K562 (cell line): ENCODE results near the gene RAB40B. TPM values are rescaled to one million over a fixed set of nuclear protein-coding genes. Genes with fewer than 3 reads are reported as not detected.

Experiments used
- ATAC-seq: fragments of 200-7000 bp; cut with Tn5 transposase; 3 replicates; pipeline ENCODE4 v1.9.1; 2020; ENCODE audit warnings: moderate library complexity
- BruUV-seq: library from RNA; stranded (reverse); fragments of 400-500 nt; replicated peaks from 2 replicates; lab custom pipeline; 2021; lab: Mats Ljungman, UMichigan
- CTCF ChIA-PET: fragments of 300-600 bp; formaldehyde crosslinking; extraction: SDS; loops from one replicate; lab custom pipeline; 2021; ENCODE audit warnings: low intra/inter-chr PET ratio; lab: Yijun Ruan, JAX
- POLR2A ChIA-PET: fragments of 300-600, 350-650 bp; sonication (Branson Sonifier 250); formaldehyde crosslinking; extraction: SDS; loops from one replicate; lab custom pipeline; 2021; ENCODE audit warnings: antibody characterized with exemption, inconsistent platforms; lab: Yijun Ruan, JAX
- DNase-seq, 4 experiments: peaks; one replicate each; pipeline versions ENCODE4 v3.0.0 to v3.0.0-alpha.2; 2011 to 2018; ENCODE audit warnings: low spot score in 3 of 4, mixed read lengths in 3 of 4; ENCODE audit errors: extremely low read depth in 1 of 4
- FAIRE-seq: peaks from 2 replicates; lab custom pipeline; 2011; peaks lifted over from hg19 to GRCh38; lab: Jason Lieb, UNC
- H2AFZ ChIP-seq: 2 replicates; pipeline ENCODE4 v1.6.0; 2011; ENCODE audit warnings: low read depth, low read length, control low read depth, inconsistent platforms
- H3K27ac ChIP-seq: fragments of 200-600 bp; 3 replicates; pipeline ENCODE4 v1.8.0; 2011; ENCODE audit warnings: low read depth, mild to moderate bottlenecking, control low read depth, inconsistent platforms, low read length, moderate library complexity, mixed read lengths; ENCODE audit errors: extremely low read depth
- H3K27me3 ChIP-seq, 2 experiments: fragments of 300-600 bp in 1 of 2; 2 replicates in 1 of 2; 3 replicates in 1 of 2; pipeline versions ENCODE4 v1.6.0 to v1.8.0; 2011; ENCODE audit warnings: inconsistent platforms in 2 of 2, low read length in 2 of 2, mild to moderate bottlenecking in 1 of 2, mixed read lengths in 1 of 2, moderate library complexity in 1 of 2; ENCODE audit not compliant: control insufficient read depth in 2 of 2, insufficient read depth in 2 of 2
- H3K36me3 ChIP-seq: fragments of 300-600 bp; 3 replicates; pipeline ENCODE4 v1.8.0; 2011; ENCODE audit warnings: mild to moderate bottlenecking, low read length, inconsistent platforms; ENCODE audit not compliant: control insufficient read depth, insufficient read depth
- H3K4me1 ChIP-seq, 2 experiments: fragments of 200-600 bp in 1 of 2; replicated peaks in 1 of 2; 2 replicates in 1 of 2; 3 replicates in 1 of 2; pipeline versions ENCODE4 v1.5.1 to v1.8.0; 2011; ENCODE audit warnings: inconsistent platforms in 2 of 2, low read length in 2 of 2, mild to moderate bottlenecking in 1 of 2, mixed read lengths in 1 of 2, moderate library complexity in 1 of 2; ENCODE audit not compliant: control insufficient read depth in 2 of 2, insufficient read depth in 2 of 2
- H3K4me2 ChIP-seq: 2 replicates; pipeline ENCODE4 v1.6.1; 2011; ENCODE audit warnings: low read length, control low read depth, inconsistent platforms, mixed read lengths; ENCODE audit not compliant: insufficient read depth
- H3K4me3 ChIP-seq: fragments of 200-600 bp; sonication (generic), shearing (Covaris generic); 2 replicates; pipeline ENCODE4 v1.5.1; 2016; ENCODE audit warnings: control low read depth, inconsistent platforms
- H3K79me2 ChIP-seq: fragments of 200-600 bp; 3 replicates; pipeline ENCODE4 v1.8.0; 2011; ENCODE audit warnings: low read length, inconsistent platforms; ENCODE audit not compliant: control insufficient read depth, insufficient read depth
- H3K9ac ChIP-seq, 2 experiments: 2 replicates each; pipeline versions ENCODE4 v1.6.0 to v1.6.1; 2011; ENCODE audit warnings: low read depth in 2 of 2, low read length in 2 of 2, control low read depth in 1 of 2, inconsistent platforms in 1 of 2, mild to moderate bottlenecking in 1 of 2, mixed read lengths in 1 of 2; ENCODE audit not compliant: insufficient read depth in 1 of 2
- H3K9me1 ChIP-seq: one replicate; pipeline ENCODE4 v1.6.0; 2011; ENCODE audit warnings: inconsistent platforms, mild to moderate bottlenecking, low read length, moderate library complexity; ENCODE audit not compliant: control insufficient read depth, insufficient read depth
- H3K9me3 ChIP-seq: replicated peaks from 2 replicates; pipeline ENCODE4 v1.5.1; 2011; ENCODE audit warnings: low read depth, low read length, inconsistent platforms; ENCODE audit not compliant: control insufficient read depth, insufficient read depth
- H4K20me1 ChIP-seq: replicated peaks from 2 replicates; pipeline ENCODE4 v1.6.1; 2011; ENCODE audit warnings: low read length, inconsistent platforms, mixed read lengths; ENCODE audit not compliant: control insufficient read depth, insufficient read depth
- CTCF ChIP-seq, 3 experiments: IDR thresholded peaks in 2 of 3; conservative IDR thresholded peaks in 1 of 3; 2 replicates each; pipeline ENCODE4 v1.5.1; 2011 to 2012; ENCODE audit warnings: low read length in 3 of 3, mild to moderate bottlenecking in 3 of 3, control low read depth in 2 of 3, improper control_type of control experiment in 1 of 3, inconsistent platforms in 1 of 3, low read depth in 1 of 3, mixed read lengths in 1 of 3, moderate library complexity in 1 of 3; ENCODE audit not compliant: insufficient read depth in 2 of 3
- CTCFL ChIP-seq: IDR thresholded peaks from 2 replicates; pipeline ENCODE4 v1.6.1; 2011; ENCODE audit warnings: borderline replicate concordance, low read depth, mild to moderate bottlenecking, moderate library complexity, low read length; ENCODE audit not compliant: insufficient read depth, poor library complexity, severe bottlenecking
- GTF2A2 ChIP-seq: IDR thresholded peaks from 2 replicates; pipeline ENCODE4 v1.6.1; 2016; ENCODE audit warnings: mild to moderate bottlenecking, missing genetic modification characterization, missing compliant biosample characterization
- MTA2 ChIP-seq: fragments of 450-650 bp; IDR thresholded peaks from 2 replicates; pipeline ENCODE4 v1.6.1; 2016; ENCODE audit warnings: low read depth
- MYBL2 ChIP-seq, 2 experiments: fragments of 450-650 bp in 1 of 2; sonication (generic) in 1 of 2; formaldehyde crosslinking in 1 of 2; IDR thresholded peaks; 2 replicates each; pipeline versions ENCODE4 v1.6.1 to v1.8.1; 2017 to 2022; ENCODE audit warnings: borderline replicate concordance in 1 of 2, inconsistent platforms in 1 of 2, low read depth in 1 of 2, mild to moderate bottlenecking in 1 of 2, missing genetic modification reagents in 1 of 2, moderate library complexity in 1 of 2
- NFIC ChIP-seq: fragments of 450-650 bp; IDR thresholded peaks from 2 replicates; pipeline ENCODE4 v1.6.1; 2017; ENCODE audit warnings: mild to moderate bottlenecking, inconsistent platforms
- POLR2AphosphoS2 ChIP-seq: IDR thresholded peaks from 2 replicates; pipeline ENCODE4 v1.6.1; 2012; ENCODE audit warnings: low read length, improper control_type of control experiment
- POLR2AphosphoS5 ChIP-seq: IDR thresholded peaks from 2 replicates; pipeline ENCODE4 v1.6.1; 2011; ENCODE audit warnings: mild to moderate bottlenecking, low read depth, low read length, moderate library complexity; ENCODE audit not compliant: control insufficient read depth, insufficient read depth
- TFAP4 ChIP-seq: sonication (generic); formaldehyde crosslinking; IDR thresholded peaks from 2 replicates; pipeline ENCODE4 v1.8.0; 2022; ENCODE audit warnings: missing genetic modification reagents, mild to moderate bottlenecking, moderate library complexity, borderline replicate concordance
- ZBTB33 ChIP-seq: sonication (generic); formaldehyde crosslinking; IDR thresholded peaks from 2 replicates; pipeline ENCODE4 v1.8.1; 2023; ENCODE audit warnings: mild to moderate bottlenecking, missing genetic modification reagents
- ZNF316 ChIP-seq: fragments of 450-650 bp; IDR thresholded peaks from 2 replicates; pipeline ENCODE4 v1.6.1; 2016
- ZNF76 ChIP-seq: fragments of 250-450 bp; sonication (Bioruptor Pico); IDR thresholded peaks from 2 replicates; pipeline ENCODE4 v1.4.0; 2020; ENCODE audit warnings: mild to moderate bottlenecking, moderate library complexity, borderline replicate concordance
- WGBS: fragments of 100-300 bp; shearing (Covaris generic); methylation state at CpG from one replicate; pipeline ENCODE4 v1.1.6; 2016; ENCODE audit warnings: low coverage, mixed read lengths; ENCODE audit not compliant: insufficient coverage; ENCODE audit errors: missing lambda C conversion rate; 5-methylcytosine and 5-hydroxymethylcytosine counted together
- in situ Hi-C: fragments of 300-500 bp; cut with MboI; formaldehyde crosslinking; loops from 4 replicates; pipeline ENCODE4 v1.15.0; 2018; ENCODE audit warnings: inconsistent platforms, mixed read lengths
- intact Hi-C: fragments of 100-400 bp; cut with micrococcal nuclease; formaldehyde crosslinking; loops from 2 replicates; pipeline ENCODE4 v1.14.2; 2022
- polyA plus RNA-seq, 8 experiments: library from polyadenylated mRNA; depleted of rRNA in 4 of 8; stranded (reverse) in 5 of 8; unstranded in 3 of 8; fragments of >200 nt; fragmentation: Nextera tagmentation in 2 of 8; fragmentation: Illumina TruSeq in 1 of 8; extraction: Ambion mirVana in 2 of 8; extraction: Trizol in 1 of 8; gene quantifications; 2 replicates each; pipeline versions ENCODE4 v1.2.1 to v1.2.3, GENCODE V29; 2011 to 2014; ENCODE audit warnings: inconsistent platforms in 1 of 8, missing spikeins in 1 of 8
- total RNA-seq, 7 experiments: library from RNA; depleted of rRNA in 6 of 7; stranded (reverse); fragments of >200 nt in 6 of 7; fragmentation: Illumina TruSeq in 2 of 7; extraction: Trizol in 2 of 7; gene quantifications; 2 replicates each; pipeline versions ENCODE4 v1.2.1 to v1.2.3, GENCODE V29; 2011 to 2021; ENCODE audit warnings: low replicate concordance in 1 of 7

RAB40B gene
- total and polyA plus RNA-seq, 9 of the 15 experiments (the other 6 are each of a cell fraction or from before 2014, with no cell fraction given) = 0.13 to 4.6 (median 1.4) TPM

GRCh38 chr17:82615084-82616020 is 83.1 kb downstream of the RAB40B start:
- Histone ChIP-seq H3K79me2 (no peaks in the 10 kb centered on the region), H3K36me3 (peaks cover 66% of the 10 kb centered on the region; the same call in 2 of the 3 replicates), H3K4me2 (no peak overlapping the region), H3K9me3 (no peaks in the 10 kb centered on the region), H3K27me3 (no peaks in the 10 kb centered on the region), H2AFZ (no peak overlapping the region), H3K9me1 (no peaks in the 10 kb centered on the region), H3K4me1 (peaks cover 9 to 24% of the 10 kb centered on the region in 2 experiments), H4K20me1 (no peaks in the 10 kb centered on the region; the same call in 1 of the 2 replicates), H3K27ac (no peak overlapping the region), H3K9ac (0 out of 4 replicates have a peak overlapping the region, but pooled peaks of 1 of the 2 experiments have one; percentile 20), H3K4me3 (no peak overlapping the region)
- ATAC-seq (peak; percentile 72), DNase-seq (peak in 1 of 4 experiments; percentile 39), FAIRE-seq (no peak)
- POLR2A ChIA-PET = interaction anchor here (0.5 to 1.0 kb wide), 3 partner anchors 14 to 251 kb away, joined by 3 read pairs; no protein-coding TSS in a partner anchor
- BruUV-seq = TSS peak; percentile 46
- in situ Hi-C loops (no loop called here), intact Hi-C loops (no loop called here)
- CTCF ChIA-PET = no interaction called here
- WGBS = 91% methylated on average over 42 of the region's 45 CpGs
- no peak for TF ChIP-seq MYBL2 (IDR thresholded peaks at IDR 0.05; ENCODE audit: low read depth)
- TF ChIP-seq MYBL2 (CRISPR knock-in tag; IDR thresholded peaks at IDR 0.05; ENCODE audit: borderline replicate concordance) = no peak
- no peak for TF ChIP-seq GTF2A2 (tag)
- no peak for TF ChIP-seq ZNF76 (CRISPR knock-in tag)
- no peak for TF ChIP-seq NFIC
- peak; percentile 16; the same call in 1 of the 2 replicates for TF ChIP-seq POLR2AphosphoS5
- TF ChIP-seq CTCFL = peak; percentile 92
- peak; percentile 24; the same call in 1 of the 2 replicates for TF ChIP-seq TFAP4 (CRISPR knock-in tag)
- no peak for TF ChIP-seq ZNF316
- peak; percentile 52 to 79 (median 53) for TF ChIP-seq CTCF (IDR thresholded peaks at IDR 0.05 in 2 of 3, conservative IDR thresholded peaks at IDR 0.05 in 1 of 3; ENCODE audit: insufficient read depth in 2 of 3, low read depth in 1 of 3, low read length in 3 of 3)
- no peak for TF ChIP-seq POLR2AphosphoS2
- TF ChIP-seq ZBTB33 (CRISPR knock-in tag) = peak; percentile 99
- TF ChIP-seq MTA2 = no peak
